ENCODE results near the gene ADAM20. TPM values are rescaled to one million over a fixed set of nuclear protein-coding genes. Genes with fewer than 3 reads are reported as not detected.

Gene ADAM20
- total and polyA plus RNA-seq, 2 donors (not counting 1 experiment from before 2014, with no cell fraction given), result 0.02 to 1.2 TPM

- H3K27me3 ChIP-seq (ENCODE audit: control insufficient read depth, insufficient read depth, low read length), result no peaks in the 10 kb centered on the region
- H3K9ac ChIP-seq (ENCODE audit: insufficient read depth, low read length), result no peak overlapping the region
- H3K27ac ChIP-seq (ENCODE audit: insufficient read depth, low read length), result no peak overlapping the region
- H3K4me1 ChIP-seq (ENCODE audit: control insufficient read depth, extremely low read depth, insufficient read depth, low read length), result no peaks in the 10 kb centered on the region
- H3K79me2 ChIP-seq (ENCODE audit: control insufficient read depth, insufficient read depth, low read length), result no peaks in the 10 kb centered on the region
- H3K36me3 ChIP-seq (ENCODE audit: control insufficient read depth, insufficient read depth, low read length), result no peaks in the 10 kb centered on the region
- no peak overlapping the region for H3K4me3 ChIP-seq (replicated peaks in 1 of 4; ENCODE audit: control extremely low read depth in 1 of 4, insufficient read depth in 1 of 4, low read depth in 3 of 4, low read length in 4 of 4)
- H2AFZ ChIP-seq (ENCODE audit: low read length), result no peak overlapping the region
- no peaks in the 10 kb centered on the region for H4K20me1 ChIP-seq (ENCODE audit: control insufficient read depth, extremely low read depth, insufficient read depth, low read length)
- TF ChIP-seq EZH2 (IDR thresholded peaks at IDR 0.05; ENCODE audit: low read length, missing control alignments), result no peak
- DNase-seq (ENCODE audit: low read depth in 2 of 2), result no peak
- no peak overlapping the region for H3K4me2 ChIP-seq (ENCODE audit: extremely low read depth, insufficient read depth, low read length)
- no peaks in the 10 kb centered on the region for H3K9me3 ChIP-seq (ENCODE audit: control insufficient read depth, insufficient read depth, low read depth, low read length)
Observed at GRCh38 chr14:70473825-70474224, 61.0 kb downstream of the ADAM20 start.

Other genes starting within 250 kb of the ADAM20 start
- gene COX16, start 175.3 kb downstream of the ADAM20 start, total RNA-seq, result 30.9 and 35.4 TPM in 2 replicates
- 37.4 and 44.5 TPM in 2 replicates for gene COX16, start 175.3 kb downstream of the ADAM20 start, polyA plus RNA-seq
- 14.4 and 15.4 TPM in 2 replicates for gene SYNJ2BP, start 117.9 kb downstream of the ADAM20 start, total RNA-seq
- gene SYNJ2BP, start 117.9 kb downstream of the ADAM20 start, polyA plus RNA-seq, result 22.7 and 28.4 TPM in 2 replicates
- 0.51 and 0.66 TPM in 2 replicates for gene ADAM21, start 82.8 kb downstream of the ADAM20 start, total RNA-seq
- 0.36 and 0.79 TPM in 2 replicates for gene ADAM21, start 82.8 kb downstream of the ADAM20 start, polyA plus RNA-seq
- 26.5 and 26.6 TPM in 2 replicates for gene MED6, start 65.7 kb upstream of the ADAM20 start, total RNA-seq
- gene MED6, start 65.7 kb upstream of the ADAM20 start, polyA plus RNA-seq, result 44.8 and 46.1 TPM in 2 replicates
- 1.3 and 4.3 TPM in 2 replicates for gene TTC9, start 106.9 kb upstream of the ADAM20 start, total RNA-seq
- 1.9 and 2.0 TPM in 2 replicates for gene TTC9, start 106.9 kb upstream of the ADAM20 start, polyA plus RNA-seq

Data from fibroblast of lung (primary cell).